Activated naive CD4-positive, alpha-beta T cell treated with anti-CD3 and anti-CD28 coated beads, Interleukin-2, amount 10 ng/mL, durations not matched to agents 7 days and 5 days (primary cell): Measurements from ENCODE around the gene ORC5.

Source experiments
- CTCF ChIA-PET: fragments of 350-600 bp; sonication (Branson Sonifier 250); formaldehyde crosslinking; loops from one replicate; lab custom pipeline; 2021; ENCODE audit warnings: antibody characterized with exemption; lab: Charles Lee
- DNase-seq: peaks from one replicate; pipeline ENCODE4 v3.0.0-alpha.2; 2020
- H3K27ac Mint-ChIP-seq: one replicate; pipeline ENCODE4 v1.8.0; 2021; ENCODE audit warnings: mild to moderate bottlenecking, moderate library complexity, mixed read lengths
- H3K27me3 Mint-ChIP-seq: one replicate; pipeline ENCODE4 v1.8.0; 2021; ENCODE audit warnings: mild to moderate bottlenecking, mixed read lengths
- H3K36me3 Mint-ChIP-seq: one replicate; pipeline ENCODE4 v1.8.0; 2021; ENCODE audit warnings: mixed read lengths
- H3K4me1 Mint-ChIP-seq: one replicate; pipeline ENCODE4 v1.8.0; 2021; ENCODE audit warnings: mixed read lengths
- H3K4me3 Mint-ChIP-seq: one replicate; pipeline ENCODE4 v1.8.0; 2021; ENCODE audit warnings: mild to moderate bottlenecking, moderate library complexity, mixed read lengths
- H3K9me3 Mint-ChIP-seq: one replicate; pipeline ENCODE4 v1.8.0; 2021; ENCODE audit warnings: mixed read lengths

Gene ORC5

DNA sequence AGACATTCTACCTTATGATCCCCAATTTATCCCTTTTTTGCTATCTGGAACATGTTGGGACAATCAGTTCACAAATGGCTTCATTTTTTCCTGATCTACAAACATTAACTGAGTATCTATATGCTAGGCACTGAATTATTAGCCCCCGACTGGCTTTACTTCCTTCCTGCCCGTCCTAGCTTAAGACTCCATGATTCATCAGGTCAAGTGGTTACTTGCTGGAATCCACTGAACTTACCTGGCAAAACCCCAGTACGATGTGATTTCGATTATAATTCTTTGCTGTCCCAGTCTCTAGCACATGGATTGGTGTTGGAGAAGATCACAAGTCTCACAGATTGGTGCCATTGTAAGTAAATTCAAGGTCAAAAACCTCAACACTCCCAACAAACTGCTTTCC is 77.1 kb downstream of the ORC5 start:
- no peak overlapping the region for H3K4me3 Mint-ChIP-seq
- CTCF ChIA-PET = no interaction called here
- H3K4me1 Mint-ChIP-seq = no peaks in the 10 kb centered on the region
- H3K27ac Mint-ChIP-seq = no peak overlapping the region
- DNase-seq = no peak
- H3K27me3 Mint-ChIP-seq = no peaks in the 10 kb centered on the region
- peaks cover 29% of the 10 kb centered on the region for H3K36me3 Mint-ChIP-seq
- H3K9me3 Mint-ChIP-seq = no peaks in the 10 kb centered on the region

GRCh38 chr7:104127204-104127603 is 80.6 kb downstream of the ORC5 start:
- H3K4me3 Mint-ChIP-seq = no peak overlapping the region

GRCh38 chr7:104126411-104126841 is 81.4 kb downstream of the ORC5 start:
- Mint-ChIP-seq H3K27ac (no peak overlapping the region), H3K9me3 (no peaks in the 10 kb centered on the region), H3K36me3 (peaks cover 31% of the 10 kb centered on the region), H3K4me3 (no peak overlapping the region), H3K4me1 (no peaks in the 10 kb centered on the region), H3K27me3 (no peaks in the 10 kb centered on the region)
- CTCF ChIA-PET = no interaction called here
- DNase-seq = no peak

More at GRCh38 chr7:104127204-104127603, 80.6 kb downstream of the ORC5 start:
- Mint-ChIP-seq H3K27ac (no peak overlapping the region), H3K27me3 (no peaks in the 10 kb centered on the region), H3K36me3 (peaks cover 36% of the 10 kb centered on the region), H3K4me1 (no peaks in the 10 kb centered on the region), H3K9me3 (no peaks in the 10 kb centered on the region)
- no peak for DNase-seq
- CTCF ChIA-PET = no interaction called here

GRCh38 chr7:104124893-104125477 is 82.8 kb downstream of the ORC5 start:
- Mint-ChIP-seq H3K4me3 (no peak overlapping the region), H3K27ac (no peak overlapping the region), H3K36me3 (peaks cover 19% of the 10 kb centered on the region), H3K4me1 (no peaks in the 10 kb centered on the region), H3K9me3 (no peaks in the 10 kb centered on the region), H3K27me3 (no peaks in the 10 kb centered on the region)
- CTCF ChIA-PET = no interaction called here
- DNase-seq = no peak

- peaks cover 17% of the 10 kb centered on the region for H3K36me3 Mint-ChIP-seq
- H3K27me3 Mint-ChIP-seq = no peaks in the 10 kb centered on the region
- no peak overlapping the region for H3K4me3 Mint-ChIP-seq
- CTCF ChIA-PET = no interaction called here
- DNase-seq = no peak
- no peaks in the 10 kb centered on the region for H3K9me3 Mint-ChIP-seq
- no peak overlapping the region for H3K27ac Mint-ChIP-seq
- no peaks in the 10 kb centered on the region for H3K4me1 Mint-ChIP-seq
These were observed 83.3 kb downstream of the ORC5 start for GRCh38 chr7:104124469-104124868.

GRCh38 chr7:104123786-104124185 is 84.0 kb downstream of the ORC5 start:
- Mint-ChIP-seq H3K9me3 (no peaks in the 10 kb centered on the region), H3K36me3 (peaks cover 16% of the 10 kb centered on the region), H3K4me1 (no peaks in the 10 kb centered on the region), H3K27ac (no peak overlapping the region), H3K27me3 (no peaks in the 10 kb centered on the region), H3K4me3 (no peak overlapping the region)
- CTCF ChIA-PET = no interaction called here
- DNase-seq = no peak

DNA sequence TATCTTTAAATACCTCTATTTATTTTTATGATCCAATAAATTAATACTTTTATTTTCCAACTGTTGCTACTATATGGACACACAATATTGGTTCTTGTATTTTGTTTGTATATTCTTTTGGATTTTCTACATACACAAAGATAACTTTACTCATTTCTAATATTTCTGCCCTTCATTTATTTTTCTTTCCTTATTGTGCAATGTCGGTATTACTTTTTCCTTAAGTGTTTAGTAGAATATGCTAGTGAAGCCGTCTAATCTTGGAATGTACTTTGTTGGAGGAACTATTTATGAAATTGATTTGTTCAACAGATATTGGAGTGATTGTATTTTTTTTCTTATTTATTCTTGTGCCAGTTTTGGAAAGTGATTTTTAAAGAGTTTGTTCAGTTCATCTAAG is 94.0 kb downstream of the ORC5 start:
- Mint-ChIP-seq H3K4me3 (no peak overlapping the region), H3K27me3 (no peaks in the 10 kb centered on the region), H3K36me3 (no peaks in the 10 kb centered on the region), H3K4me1 (no peaks in the 10 kb centered on the region), H3K27ac (no peak overlapping the region), H3K9me3 (no peaks in the 10 kb centered on the region)
- no peak for DNase-seq
- CTCF ChIA-PET = no interaction called here

GRCh38 chr7:104112623-104113022 is 95.2 kb downstream of the ORC5 start:
- Mint-ChIP-seq H3K4me3 (no peak overlapping the region), H3K36me3 (no peaks in the 10 kb centered on the region), H3K9me3 (no peaks in the 10 kb centered on the region), H3K4me1 (no peaks in the 10 kb centered on the region), H3K27ac (no peak overlapping the region), H3K27me3 (no peaks in the 10 kb centered on the region)
- DNase-seq = no peak
- CTCF ChIA-PET = no interaction called here

DNA sequence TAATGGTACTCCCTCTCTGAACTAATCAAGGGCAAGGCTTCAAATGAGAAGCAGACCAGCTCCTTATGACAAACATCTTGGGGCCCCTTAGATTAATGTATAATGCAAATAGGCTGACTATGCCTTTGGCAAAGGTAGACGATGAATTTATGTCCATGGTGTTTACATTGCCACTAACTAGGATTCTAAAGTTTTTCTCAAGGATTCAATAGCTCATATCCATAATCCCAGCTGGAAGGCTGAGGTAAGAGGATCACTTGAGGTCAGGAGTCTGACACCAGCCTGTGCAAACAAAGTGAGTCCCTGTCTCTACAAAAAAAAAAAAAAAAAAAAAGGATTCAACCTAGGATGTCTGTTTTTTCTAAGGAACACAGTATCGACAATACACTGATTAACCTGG is 96.5 kb downstream of the ORC5 start:
- no peak for DNase-seq
- CTCF ChIA-PET = no interaction called here

DNA sequence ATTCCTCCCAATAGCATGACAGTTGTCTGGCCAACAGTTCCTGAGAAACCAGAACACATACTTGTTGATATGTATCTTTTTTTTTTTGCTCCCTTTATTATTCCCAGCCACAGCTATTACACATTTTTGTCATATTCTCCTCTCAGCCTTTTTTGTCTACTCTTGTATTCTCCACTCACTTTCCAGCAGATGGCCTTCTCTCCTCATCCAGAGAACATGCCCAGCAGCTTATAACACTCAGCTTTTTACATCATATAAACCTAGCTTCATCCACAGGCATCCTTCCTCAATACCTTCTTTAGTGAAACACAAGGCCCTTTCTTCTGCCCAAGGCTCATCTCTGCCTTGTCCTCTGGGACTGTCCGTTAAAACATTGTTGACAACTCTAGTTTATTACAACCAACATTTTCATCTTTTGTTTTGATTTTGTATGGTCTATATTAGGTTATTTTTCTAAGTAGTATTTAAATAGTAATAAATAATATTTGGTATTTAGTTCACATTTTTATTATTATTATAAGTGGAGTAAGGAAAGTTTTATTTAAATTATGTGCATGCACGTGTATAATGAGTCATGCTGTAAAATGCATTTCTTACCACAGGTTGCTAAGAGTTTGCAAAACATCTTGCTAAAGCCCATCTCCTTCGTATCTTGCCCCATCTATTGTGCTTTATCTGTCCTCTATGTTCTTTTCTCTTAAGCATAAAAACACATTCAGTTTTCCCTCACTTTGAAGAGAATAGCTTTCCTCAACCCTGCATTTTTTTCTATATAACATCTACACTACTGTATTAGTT is 101.5 kb downstream of the ORC5 start:
- no peaks in the 10 kb centered on the region for H3K27me3 Mint-ChIP-seq
- H3K4me1 Mint-ChIP-seq = no peaks in the 10 kb centered on the region
- DNase-seq = no peak
- CTCF ChIA-PET = no interaction called here
- H3K4me3 Mint-ChIP-seq = no peak overlapping the region
- H3K9me3 Mint-ChIP-seq = no peaks in the 10 kb centered on the region
- H3K36me3 Mint-ChIP-seq = no peaks in the 10 kb centered on the region
- H3K27ac Mint-ChIP-seq = no peak overlapping the region

More for the DNA sequence above, 96.5 kb downstream of the ORC5 start:
- H3K4me3 Mint-ChIP-seq = no peak overlapping the region
- no peaks in the 10 kb centered on the region for H3K4me1 Mint-ChIP-seq
- no peak overlapping the region for H3K27ac Mint-ChIP-seq
- no peaks in the 10 kb centered on the region for H3K36me3 Mint-ChIP-seq
- H3K27me3 Mint-ChIP-seq = no peaks in the 10 kb centered on the region
- no peaks in the 10 kb centered on the region for H3K9me3 Mint-ChIP-seq

GRCh38 chr7:104098890-104099289 is 108.9 kb downstream of the ORC5 start:
- Mint-ChIP-seq H3K27ac (no peak overlapping the region), H3K27me3 (peaks cover 5% of the 10 kb centered on the region), H3K4me1 (no peaks in the 10 kb centered on the region), H3K9me3 (no peaks in the 10 kb centered on the region), H3K4me3 (no peak overlapping the region), H3K36me3 (no peaks in the 10 kb centered on the region)
- DNase-seq = no peak
- CTCF ChIA-PET = no interaction called here

DNA sequence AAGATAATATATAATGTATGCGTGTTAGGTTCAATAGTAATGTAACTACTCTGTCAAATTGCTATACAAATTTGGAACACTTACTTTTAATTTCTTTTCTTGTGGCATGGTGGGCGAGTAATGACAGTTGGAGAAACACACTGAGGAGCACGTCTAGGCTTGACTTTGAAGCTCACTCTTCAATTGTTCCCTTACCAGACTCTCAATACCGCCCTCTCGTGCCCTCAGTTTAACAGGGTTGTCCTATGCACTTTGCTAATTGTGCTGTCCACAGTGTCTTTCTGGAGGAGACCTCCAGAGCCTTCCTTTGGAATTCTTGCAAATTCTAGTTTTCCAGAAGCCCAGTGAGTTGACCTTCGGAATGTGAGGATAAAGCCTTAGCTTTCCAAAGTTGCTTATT is 111.1 kb downstream of the ORC5 start:
- Mint-ChIP-seq H3K4me1 (no peaks in the 10 kb centered on the region), H3K4me3 (no peak overlapping the region), H3K27me3 (peaks cover 13% of the 10 kb centered on the region), H3K9me3 (no peaks in the 10 kb centered on the region), H3K27ac (no peak overlapping the region), H3K36me3 (no peaks in the 10 kb centered on the region)
- CTCF ChIA-PET = no interaction called here
- DNase-seq = no peak

DNA sequence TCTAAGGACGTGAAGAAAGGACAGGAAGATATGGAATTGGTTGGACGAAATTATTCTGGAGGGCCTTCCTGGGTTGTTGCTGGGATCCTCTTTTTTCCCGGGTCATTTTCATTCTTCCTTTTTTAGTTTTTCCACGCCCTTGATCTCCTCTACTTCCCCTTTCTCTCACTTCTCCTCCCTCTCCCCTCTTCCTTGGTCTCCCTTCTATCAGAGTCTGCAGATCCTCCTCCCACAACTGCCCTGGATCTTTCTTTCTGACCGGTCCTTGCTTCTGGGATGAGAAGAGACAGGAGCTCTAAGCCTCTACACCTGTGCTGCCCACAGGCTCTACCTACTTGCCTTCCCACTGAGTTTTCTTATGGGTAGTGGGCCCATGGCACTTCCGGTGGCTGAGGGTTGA is 114.7 kb downstream of the ORC5 start:
- H3K27ac Mint-ChIP-seq = no peak overlapping the region
- peaks cover 8% of the 10 kb centered on the region for H3K27me3 Mint-ChIP-seq
- H3K9me3 Mint-ChIP-seq = no peaks in the 10 kb centered on the region
- H3K4me1 Mint-ChIP-seq = no peaks in the 10 kb centered on the region
- DNase-seq = no peak
- H3K4me3 Mint-ChIP-seq = no peak overlapping the region
- H3K36me3 Mint-ChIP-seq = no peaks in the 10 kb centered on the region
- CTCF ChIA-PET = no interaction called here

DNA sequence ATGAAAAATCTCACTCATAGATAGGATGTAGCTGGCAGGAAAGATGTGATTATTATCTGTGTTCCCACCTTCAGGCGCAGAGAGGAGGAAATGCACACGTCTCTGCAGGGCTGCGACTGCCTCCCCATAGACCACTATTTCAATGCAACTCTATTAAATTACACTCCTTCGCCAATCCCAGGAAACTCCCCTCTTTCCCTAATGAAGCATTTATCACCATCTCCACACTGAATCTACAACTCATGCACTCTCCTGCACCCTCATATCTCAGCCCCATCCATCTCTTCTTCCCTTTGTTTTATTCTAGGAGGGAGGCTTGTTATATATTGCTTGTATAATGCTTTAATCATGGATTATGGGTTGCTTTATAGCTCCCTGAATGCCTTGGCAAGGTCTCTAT is 116.6 kb downstream of the ORC5 start:
- no peak overlapping the region for H3K4me3 Mint-ChIP-seq
- no peaks in the 10 kb centered on the region for H3K9me3 Mint-ChIP-seq
- CTCF ChIA-PET = no interaction called here
- no peaks in the 10 kb centered on the region for H3K4me1 Mint-ChIP-seq
- H3K27me3 Mint-ChIP-seq = peaks cover 8% of the 10 kb centered on the region
- no peaks in the 10 kb centered on the region for H3K36me3 Mint-ChIP-seq
- no peak overlapping the region for H3K27ac Mint-ChIP-seq
- DNase-seq = no peak

GRCh38 chr7:104089612-104090011 is 118.2 kb downstream of the ORC5 start:
- H3K4me3 Mint-ChIP-seq = no peak overlapping the region
- no peaks in the 10 kb centered on the region for H3K36me3 Mint-ChIP-seq
- H3K4me1 Mint-ChIP-seq = no peaks in the 10 kb centered on the region
- peaks cover 8% of the 10 kb centered on the region for H3K27me3 Mint-ChIP-seq
- no peak for DNase-seq
- H3K9me3 Mint-ChIP-seq = no peaks in the 10 kb centered on the region
- H3K27ac Mint-ChIP-seq = no peak overlapping the region
- CTCF ChIA-PET = no interaction called here
